Measurements from ENCODE around the gene EEPD1.

The EEPD1 gene

DNA sequence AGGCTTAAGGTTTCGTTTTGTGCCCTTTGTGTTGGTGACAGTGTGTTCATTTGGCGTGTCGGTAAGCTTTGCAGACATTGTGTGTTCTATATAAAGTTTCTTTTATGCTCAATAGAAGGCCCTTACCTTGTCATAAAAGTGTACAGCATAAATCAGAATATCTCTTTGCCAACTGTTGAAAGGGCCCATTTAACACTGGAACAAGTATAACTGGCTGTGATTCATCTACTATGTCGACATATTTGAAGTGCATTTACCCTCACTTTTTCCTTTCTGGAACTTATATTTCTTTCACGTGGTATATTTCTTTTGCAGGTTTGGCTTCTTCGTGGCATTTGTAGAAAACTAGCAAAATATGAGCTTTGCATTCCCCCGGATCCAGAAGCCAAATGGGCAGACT, 32.7 kb downstream of the EEPD1 start:
- Mint-ChIP-seq H3K4me3 (no peak overlapping the region), H3K9me3 (no peaks in the 10 kb centered on the region), H3K4me1 (no peaks in the 10 kb centered on the region), H3K36me3 (no peaks in the 10 kb centered on the region), H3K27me3 (no peaks in the 10 kb centered on the region), H3K27ac (no peak overlapping the region)
- no peak for DNase-seq
- CTCF ChIA-PET, result no interaction called here

DNA sequence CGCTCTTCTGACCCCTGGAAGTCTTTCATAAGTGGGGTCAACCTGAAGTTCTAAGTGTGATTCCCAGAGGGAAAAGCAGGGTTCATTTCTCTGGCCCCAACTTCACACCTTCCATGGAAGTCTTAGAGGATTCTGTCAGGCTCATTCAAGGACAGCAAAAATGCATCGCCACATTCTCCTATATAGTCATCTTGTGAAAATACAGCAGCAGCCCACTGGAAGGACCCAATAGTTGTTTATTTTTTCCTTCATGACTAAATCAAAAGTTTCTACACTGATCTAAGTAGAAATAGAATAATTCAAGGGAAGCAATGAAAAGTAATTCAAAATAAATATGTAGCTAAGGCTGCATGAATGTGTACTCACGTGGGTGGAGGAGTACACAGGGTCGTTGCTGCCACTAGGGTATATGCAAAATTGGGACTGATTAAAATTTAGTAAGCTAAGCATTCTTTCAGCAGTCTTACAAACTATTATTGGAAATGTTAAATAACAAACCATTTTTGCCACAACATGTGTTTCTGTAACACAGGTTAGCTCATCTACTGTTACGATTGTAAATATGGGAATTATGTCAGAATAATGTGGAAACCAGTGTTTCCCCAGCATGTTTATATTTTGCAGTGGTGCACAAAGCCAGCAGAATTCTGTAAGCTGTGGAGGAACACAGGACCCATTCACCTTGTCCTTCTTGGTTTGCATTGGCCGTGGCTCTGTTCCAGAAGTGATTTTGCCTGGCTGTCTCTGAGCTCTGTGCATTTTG, 33.5 kb downstream of the EEPD1 start:
- Mint-ChIP-seq H3K4me1 (no peaks in the 10 kb centered on the region), H3K4me3 (no peak overlapping the region), H3K9me3 (no peaks in the 10 kb centered on the region), H3K27ac (no peak overlapping the region), H3K27me3 (no peaks in the 10 kb centered on the region), H3K36me3 (no peaks in the 10 kb centered on the region)
- no peak for DNase-seq
- CTCF ChIA-PET, result no interaction called here

DNA sequence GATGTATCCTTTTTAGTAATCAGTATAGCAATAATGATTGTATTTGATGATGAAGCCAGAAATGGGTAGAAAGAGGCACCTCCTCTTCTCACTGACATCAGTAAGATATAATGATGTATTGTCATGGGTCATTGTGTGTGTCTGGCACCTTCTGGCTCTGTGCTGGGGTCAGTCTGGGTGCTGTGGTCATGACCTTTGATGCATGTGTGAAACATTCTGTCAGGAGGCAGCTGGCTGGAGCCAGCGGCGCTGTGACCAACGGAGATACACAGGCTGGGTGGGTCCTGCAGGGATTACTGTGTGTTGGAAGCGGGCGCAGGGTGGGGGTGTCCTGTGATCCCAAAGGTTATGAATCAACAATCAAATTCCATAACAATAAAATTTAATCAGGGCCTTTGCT, 35.2 kb downstream of the EEPD1 start:
- H3K27me3 Mint-ChIP-seq, result peaks cover 7% of the 10 kb centered on the region
- no peaks in the 10 kb centered on the region for H3K9me3 Mint-ChIP-seq
- CTCF ChIA-PET, result no interaction called here
- no peak overlapping the region for H3K4me3 Mint-ChIP-seq
- H3K27ac Mint-ChIP-seq, result no peak overlapping the region
- no peaks in the 10 kb centered on the region for H3K36me3 Mint-ChIP-seq
- H3K4me1 Mint-ChIP-seq, result no peaks in the 10 kb centered on the region
- no peak for DNase-seq

- Mint-ChIP-seq H3K36me3 (no peaks in the 10 kb centered on the region), H3K4me3 (no peak overlapping the region), H3K27ac (no peak overlapping the region), H3K9me3 (no peaks in the 10 kb centered on the region), H3K27me3 (peaks cover 8% of the 10 kb centered on the region), H3K4me1 (no peaks in the 10 kb centered on the region)
- CTCF ChIA-PET, result no interaction called here
- DNase-seq, result no peak
Measured at GRCh38 chr7:36188906-36189305, 35.9 kb downstream of the EEPD1 start.

- Mint-ChIP-seq H3K27me3 (peaks cover 8% of the 10 kb centered on the region), H3K9me3 (no peaks in the 10 kb centered on the region), H3K27ac (no peak overlapping the region), H3K4me1 (no peaks in the 10 kb centered on the region), H3K4me3 (no peak overlapping the region), H3K36me3 (no peaks in the 10 kb centered on the region)
- no peak for DNase-seq
- CTCF ChIA-PET, result interaction anchor here (1.2 kb wide), 1 partner anchor 10 kb away, joined by 3 read pairs; no protein-coding TSS in a partner anchor
Measured at GRCh38 chr7:36190447-36191291, 37.6 kb downstream of the EEPD1 start.

GRCh38 chr7:36191292-36191920, 38.4 kb downstream of the EEPD1 start:
- peaks cover 8% of the 10 kb centered on the region for H3K27me3 Mint-ChIP-seq
- DNase-seq, result no peak
- no peaks in the 10 kb centered on the region for H3K9me3 Mint-ChIP-seq
- CTCF ChIA-PET, result no interaction called here
- H3K4me1 Mint-ChIP-seq, result no peaks in the 10 kb centered on the region
- H3K27ac Mint-ChIP-seq, result no peak overlapping the region
- H3K4me3 Mint-ChIP-seq, result no peak overlapping the region
- no peaks in the 10 kb centered on the region for H3K36me3 Mint-ChIP-seq

- H3K9me3 Mint-ChIP-seq, result no peaks in the 10 kb centered on the region
- no peak overlapping the region for H3K4me3 Mint-ChIP-seq
- H3K27ac Mint-ChIP-seq, result no peak overlapping the region
- DNase-seq, result no peak
- H3K4me1 Mint-ChIP-seq, result no peaks in the 10 kb centered on the region
- peaks cover 8% of the 10 kb centered on the region for H3K27me3 Mint-ChIP-seq
- CTCF ChIA-PET, result no interaction called here
- H3K36me3 Mint-ChIP-seq, result no peaks in the 10 kb centered on the region
Measured at GRCh38 chr7:36192053-36192824, 39.2 kb downstream of the EEPD1 start.

DNA sequence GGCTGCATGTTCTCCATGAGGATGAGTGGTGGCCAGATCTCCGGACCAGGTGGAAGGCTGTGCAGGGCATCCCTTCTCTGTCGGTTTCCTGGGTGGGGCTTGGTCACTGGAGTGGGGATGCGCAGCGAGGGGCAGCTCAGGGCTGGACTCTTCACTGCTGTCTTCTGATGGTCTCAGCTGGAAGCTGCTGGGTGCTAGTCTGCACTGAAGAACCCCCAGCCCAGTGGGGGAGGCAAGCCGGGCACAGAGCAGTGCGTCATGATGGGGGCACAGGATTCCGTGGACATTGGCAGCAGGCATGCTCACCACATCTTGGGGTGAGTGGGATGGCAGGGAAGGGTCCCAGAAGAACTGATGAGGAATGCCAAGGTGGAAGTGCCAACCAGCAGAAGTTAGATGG, 39.8 kb downstream of the EEPD1 start:
- H3K27me3 Mint-ChIP-seq, result peaks cover 8% of the 10 kb centered on the region

GRCh38 chr7:36198854-36199266, 45.8 kb downstream of the EEPD1 start:
- no peak overlapping the region for H3K4me3 Mint-ChIP-seq
- no peaks in the 10 kb centered on the region for H3K9me3 Mint-ChIP-seq
- peaks cover 12% of the 10 kb centered on the region for H3K4me1 Mint-ChIP-seq
- no peak overlapping the region for H3K27ac Mint-ChIP-seq
- H3K36me3 Mint-ChIP-seq, result no peaks in the 10 kb centered on the region
- H3K27me3 Mint-ChIP-seq, result peaks cover 4% of the 10 kb centered on the region
- CTCF ChIA-PET, result no interaction called here
- no peak for DNase-seq

More for the DNA sequence above, 39.8 kb downstream of the EEPD1 start:
- Mint-ChIP-seq H3K9me3 (no peaks in the 10 kb centered on the region), H3K36me3 (no peaks in the 10 kb centered on the region), H3K27ac (no peak overlapping the region), H3K4me3 (no peak overlapping the region), H3K4me1 (no peaks in the 10 kb centered on the region)
- DNase-seq, result no peak
- CTCF ChIA-PET, result no interaction called here

GRCh38 chr7:36199329-36199728, 46.3 kb downstream of the EEPD1 start:
- Mint-ChIP-seq H3K4me3 (no peak overlapping the region), H3K27me3 (peaks cover 4% of the 10 kb centered on the region), H3K36me3 (no peaks in the 10 kb centered on the region), H3K27ac (no peak overlapping the region), H3K4me1 (peaks cover 12% of the 10 kb centered on the region), H3K9me3 (no peaks in the 10 kb centered on the region)
- no peak for DNase-seq
- CTCF ChIA-PET, result no interaction called here

DNA sequence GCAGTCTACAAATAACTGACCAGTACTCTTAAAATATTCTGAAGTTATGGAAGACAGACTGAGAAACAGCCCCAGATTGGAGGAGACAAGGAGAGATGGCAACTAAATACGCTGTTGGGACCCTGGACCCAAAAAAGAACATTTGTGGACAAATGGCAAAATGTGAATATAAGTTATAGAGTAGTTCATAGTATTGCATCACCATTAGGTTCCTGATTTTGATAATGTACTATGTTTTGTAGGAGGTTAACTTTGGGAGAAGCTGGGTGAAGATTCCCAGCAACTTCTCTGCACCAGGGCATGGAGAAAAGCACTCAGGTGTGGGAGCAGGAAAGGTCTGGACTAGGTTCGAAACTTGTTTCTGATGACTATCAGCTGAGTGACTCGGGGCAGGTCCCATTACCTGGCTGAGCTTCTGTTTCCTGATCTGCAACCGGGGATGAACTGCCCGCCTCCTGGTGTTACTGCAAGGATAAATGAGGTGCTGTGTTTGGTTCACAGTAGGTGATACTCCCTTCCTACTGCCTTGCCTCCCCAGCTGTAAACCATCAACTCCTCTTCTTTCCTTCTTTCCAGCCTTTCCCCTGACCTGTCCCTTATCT, 48.2 kb downstream of the EEPD1 start:
- H3K27ac Mint-ChIP-seq, result no peak overlapping the region
- H3K4me1 Mint-ChIP-seq, result peaks cover 12% of the 10 kb centered on the region
- no peaks in the 10 kb centered on the region for H3K36me3 Mint-ChIP-seq
- no peak overlapping the region for H3K4me3 Mint-ChIP-seq
- DNase-seq, result no peak
- peaks cover 4% of the 10 kb centered on the region for H3K27me3 Mint-ChIP-seq
- CTCF ChIA-PET, result no interaction called here
- H3K9me3 Mint-ChIP-seq, result no peaks in the 10 kb centered on the region

- H3K27me3 Mint-ChIP-seq, result peaks cover 4% of the 10 kb centered on the region
- no peak for DNase-seq
- CTCF ChIA-PET, result interaction anchor here (1.0 kb wide), 1 partner anchor 117 kb away, joined by 5 read pairs; no protein-coding TSS in a partner anchor
- H3K4me1 Mint-ChIP-seq, result peaks cover 17% of the 10 kb centered on the region
- no peak overlapping the region for H3K27ac Mint-ChIP-seq
- no peaks in the 10 kb centered on the region for H3K9me3 Mint-ChIP-seq
- no peak overlapping the region for H3K4me3 Mint-ChIP-seq
- no peaks in the 10 kb centered on the region for H3K36me3 Mint-ChIP-seq
Measured at GRCh38 chr7:36202398-36202797, 49.3 kb downstream of the EEPD1 start.

GRCh38 chr7:36203071-36203790, 50.2 kb downstream of the EEPD1 start:
- H3K9me3 Mint-ChIP-seq, result no peaks in the 10 kb centered on the region
- no peak overlapping the region for H3K4me3 Mint-ChIP-seq
- CTCF ChIA-PET, result interaction anchor here (0.8 to 1.0 kb wide), 2 partner anchors 10 to 116 kb away, joined by 4 to 5 read pairs; no protein-coding TSS in a partner anchor
- no peaks in the 10 kb centered on the region for H3K36me3 Mint-ChIP-seq
- no peak for DNase-seq
- peaks cover 4% of the 10 kb centered on the region for H3K27me3 Mint-ChIP-seq
- no peak overlapping the region for H3K27ac Mint-ChIP-seq
- H3K4me1 Mint-ChIP-seq, result peaks cover 25% of the 10 kb centered on the region
